Measurements from ENCODE around the gene EFNB2. TPM values are rescaled to one million over a fixed set of nuclear protein-coding genes. Genes with fewer than 3 reads are reported as not detected.
A peak's percentile ranks its signal among the peaks of the same experiment; 100 is the strongest.

The EFNB2 gene
- total RNA-seq, 1 experiment from 2014 or later = 17.5 TPM

DNA sequence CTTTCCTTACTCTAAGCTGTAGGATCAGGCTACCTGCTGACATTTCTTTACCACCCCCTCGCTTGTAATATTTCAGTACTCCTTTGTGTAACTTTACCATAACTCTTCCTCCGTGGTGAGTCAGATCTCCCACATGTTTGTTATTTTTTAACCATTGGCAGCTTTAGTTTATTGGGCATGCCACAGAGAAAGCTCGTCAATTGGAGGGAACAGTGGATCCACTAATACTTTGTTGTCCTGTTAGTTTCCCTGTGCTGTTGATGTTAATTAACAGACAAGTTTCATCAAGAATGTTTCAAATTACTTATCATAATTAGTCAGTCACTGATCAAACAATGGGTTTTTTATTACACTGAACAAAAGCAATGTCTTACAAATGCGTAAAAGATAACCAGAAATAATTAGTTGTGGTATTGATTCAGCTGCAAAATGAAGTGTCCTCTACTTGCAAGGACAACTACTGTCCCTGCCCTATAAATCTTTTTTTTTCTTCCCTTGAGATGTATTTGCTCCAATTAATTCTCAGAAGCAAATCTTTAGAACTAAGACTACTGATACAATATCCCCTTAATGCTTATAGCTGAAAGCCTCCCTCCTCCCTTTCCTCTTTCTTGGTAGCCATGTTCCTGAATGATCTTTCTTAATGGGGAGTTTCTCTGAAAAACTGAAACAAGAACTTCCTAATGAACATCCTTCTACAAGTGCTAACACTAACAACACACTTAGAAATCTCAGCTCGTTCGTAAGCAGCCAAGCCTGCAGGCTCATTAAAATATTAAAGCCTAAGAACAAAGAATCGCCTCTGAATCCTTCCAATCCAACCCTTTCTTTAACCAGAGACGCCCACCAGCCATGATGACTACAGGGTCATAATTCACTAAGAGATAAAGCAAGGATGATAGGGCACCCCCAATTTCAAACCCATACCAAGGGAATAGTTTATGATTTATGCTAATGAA, 22.2 kb downstream of the EFNB2 start:
- ChIA-PET POLR2A (ENCODE audit: unreplicated experiment) (interaction anchor here (0.7 kb wide), 1 partner anchor 23 kb away, joined by 6 read pairs; no protein-coding TSS in a partner anchor), CTCF (no interaction called here)
- TF ChIP-seq EZH2 (IDR thresholded peaks at IDR 0.05; ENCODE audit: low read depth) (no peak), CTCF (conservative IDR thresholded peaks at IDR 0.05) (no peak)
- DNase-seq = no peak
- H3K4me3 ChIP-seq = no peak overlapping the region
- peaks cover 15% of the 10 kb centered on the region for H3K4me1 ChIP-seq (replicated peaks; ENCODE audit: insufficient read depth)
- no peaks in the 10 kb centered on the region; the same call in 1 of the 2 replicates for H4K20me1 ChIP-seq (ENCODE audit: insufficient read depth)
- H3K79me2 ChIP-seq (ENCODE audit: low read depth) = peaks cover 94% of the 10 kb centered on the region
- H3K27me3 ChIP-seq (ENCODE audit: insufficient read depth, low read depth) = no peaks in the 10 kb centered on the region
- H3K9me2 ChIP-seq (ENCODE audit: insufficient read depth) = no peaks in the 10 kb centered on the region
- no TSS peak for BruUV-seq (replicated peaks)
- peak overlapping the region; percentile 2; the same call in 1 of the 2 replicates for H3K27ac ChIP-seq
- H3F3A ChIP-seq (ENCODE audit: insufficient read depth, low read depth) = peaks cover 17% of the 10 kb centered on the region
- no peaks in the 10 kb centered on the region; the same call in 1 of the 2 replicates for H3K9me3 ChIP-seq (ENCODE audit: insufficient read depth, low read depth)
- H2AFZ ChIP-seq = no peak overlapping the region
- intact Hi-C loops (cut with micrococcal nuclease; ENCODE audit: unreplicated experiment) = no loop called here
- no peak overlapping the region for H3K4me2 ChIP-seq
- H3K36me3 ChIP-seq (ENCODE audit: low read depth) = peaks cover 33% of the 10 kb centered on the region

- CTCF ChIA-PET = interaction anchor here (0.6 kb wide), 1 partner anchor 920 kb away, joined by 3 read pairs; no protein-coding TSS in a partner anchor
- Histone ChIP-seq H3K79me2 (ENCODE audit: low read depth) (peaks cover 94% of the 10 kb centered on the region), H2AFZ (no peak overlapping the region), H3K27me3 (ENCODE audit: insufficient read depth, low read depth) (no peaks in the 10 kb centered on the region), H3K4me1 (replicated peaks; ENCODE audit: insufficient read depth) (peaks cover 28% of the 10 kb centered on the region), H3K9me3 (ENCODE audit: insufficient read depth, low read depth) (no peaks in the 10 kb centered on the region; the same call in 1 of the 2 replicates), H3F3A (ENCODE audit: insufficient read depth, low read depth) (peaks cover 29% of the 10 kb centered on the region), H3K27ac (peak overlapping the region; percentile 84), H3K4me2 (peak overlapping the region; percentile 71), H3K9me2 (ENCODE audit: insufficient read depth) (no peaks in the 10 kb centered on the region), H3K4me3 (peak overlapping the region; percentile 41; the same call in 1 of the 2 replicates), H4K20me1 (ENCODE audit: insufficient read depth) (no peaks in the 10 kb centered on the region), H3K36me3 (ENCODE audit: low read depth) (peaks cover 41% of the 10 kb centered on the region)
- POLR2A ChIA-PET (ENCODE audit: unreplicated experiment) = interaction anchor here (0.6 to 0.7 kb wide), 4 partner anchors 25 to 616 kb away, joined by 3 to 6 read pairs (median 4); no protein-coding TSS in a partner anchor
- TF ChIP-seq CTCF (conservative IDR thresholded peaks at IDR 0.05) (no peak), EZH2 (IDR thresholded peaks at IDR 0.05; ENCODE audit: low read depth) (no peak)
- intact Hi-C loops (cut with micrococcal nuclease; ENCODE audit: unreplicated experiment) = loop anchor here (5.0 kb wide), 1 partner anchor 35 kb away; no protein-coding TSS in a partner anchor
- no TSS peak for BruUV-seq (replicated peaks)
- DNase-seq = peak; percentile 59 to 89
Measured at GRCh38 chr13:106507560-106508274, 27.7 kb downstream of the EFNB2 start.

DNA sequence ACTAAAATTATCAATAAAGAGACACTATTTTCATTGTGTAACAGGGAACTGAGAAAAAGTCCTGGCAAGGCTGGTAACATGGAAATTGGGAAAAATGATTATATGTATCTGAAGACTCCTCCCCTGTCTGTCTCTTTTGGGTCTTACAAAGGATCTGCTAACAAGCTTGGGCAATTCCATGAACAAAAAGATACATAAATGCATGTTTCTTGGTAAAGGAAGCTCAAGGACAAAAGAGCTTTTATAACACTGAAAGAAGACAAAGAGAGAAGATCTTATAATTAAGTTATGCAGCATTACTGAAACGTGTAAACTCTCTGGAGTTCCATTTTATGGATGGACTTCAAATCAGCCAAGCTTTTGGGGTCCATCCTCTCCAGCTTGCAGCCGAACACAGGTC, 29.2 kb downstream of the EFNB2 start:
- no peak for DNase-seq
- Histone ChIP-seq H3K27me3 (ENCODE audit: insufficient read depth, low read depth) (no peaks in the 10 kb centered on the region), H2AFZ (no peak overlapping the region), H3K4me3 (no peak overlapping the region), H3K27ac (no peak overlapping the region), H4K20me1 (ENCODE audit: insufficient read depth) (no peaks in the 10 kb centered on the region), H3K79me2 (ENCODE audit: low read depth) (peaks cover 98% of the 10 kb centered on the region), H3K4me1 (replicated peaks; ENCODE audit: insufficient read depth) (peaks cover 28% of the 10 kb centered on the region), H3K36me3 (ENCODE audit: low read depth) (peaks cover 41% of the 10 kb centered on the region; the same call in 1 of the 2 replicates), H3K4me2 (no peak overlapping the region), H3K9me2 (ENCODE audit: insufficient read depth) (no peaks in the 10 kb centered on the region), H3K9me3 (ENCODE audit: insufficient read depth, low read depth) (no peaks in the 10 kb centered on the region; the same call in 1 of the 2 replicates), H3F3A (ENCODE audit: insufficient read depth, low read depth) (peaks cover 29% of the 10 kb centered on the region)
- POLR2A ChIA-PET (ENCODE audit: unreplicated experiment) = no interaction called here
- CTCF ChIA-PET = no interaction called here
- intact Hi-C loops (cut with micrococcal nuclease; ENCODE audit: unreplicated experiment) = loop anchor here (5.0 kb wide), 1 partner anchor 34 kb away; no protein-coding TSS in a partner anchor
- TF ChIP-seq EZH2 (IDR thresholded peaks at IDR 0.05; ENCODE audit: low read depth) = no peak
- no peak for TF ChIP-seq CTCF (conservative IDR thresholded peaks at IDR 0.05)
- BruUV-seq (replicated peaks) = no TSS peak
